GM12873 (cell line): ENCODE results near the gene UBE3C.

ENCODE experiments used
- TF ChIP-seq, protein P1 (sequence below): IDR thresholded peaks from 2 replicates; pipeline ENCODE4 v1.5.1; 2012; ENCODE audit warnings: low read depth, mild to moderate bottlenecking, moderate library complexity, low read length, control low read depth; ENCODE audit not compliant: insufficient read depth; ENCODE audit errors: missing control alignments

The UBE3C gene

DNA sequence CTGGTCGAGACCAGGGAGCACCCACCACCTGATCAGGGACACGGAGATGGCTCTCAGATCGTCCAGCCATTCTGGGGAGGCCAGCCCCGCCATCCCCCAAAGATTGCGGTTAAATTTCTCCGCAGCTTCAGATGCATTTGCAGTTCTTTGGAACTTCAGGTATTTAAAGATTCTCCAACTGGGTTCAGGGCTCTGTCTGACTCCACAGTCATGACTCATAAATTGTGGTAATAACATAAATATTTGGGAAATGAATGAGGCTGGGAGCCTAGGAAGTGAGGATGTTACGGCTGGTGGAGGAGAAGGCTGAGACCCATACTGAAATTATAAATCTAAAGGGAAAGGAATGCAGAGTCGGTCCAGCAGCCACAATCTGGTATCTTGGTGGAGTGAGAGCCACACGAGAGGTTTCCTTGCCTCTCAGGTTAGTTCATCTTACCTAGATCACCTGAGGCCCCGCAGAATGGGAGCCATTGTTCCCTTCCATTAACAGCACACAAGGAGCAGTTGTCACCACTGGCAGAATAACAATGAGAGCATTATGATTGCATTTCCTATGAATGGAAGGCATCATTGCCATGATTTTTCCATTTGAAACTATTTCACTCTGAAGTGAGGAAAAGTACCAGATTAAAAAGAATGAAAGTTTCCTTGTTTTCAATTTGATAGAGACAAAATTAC, 171.4 kb downstream of the UBE3C start:
- TF ChIP-seq, protein P1, sequence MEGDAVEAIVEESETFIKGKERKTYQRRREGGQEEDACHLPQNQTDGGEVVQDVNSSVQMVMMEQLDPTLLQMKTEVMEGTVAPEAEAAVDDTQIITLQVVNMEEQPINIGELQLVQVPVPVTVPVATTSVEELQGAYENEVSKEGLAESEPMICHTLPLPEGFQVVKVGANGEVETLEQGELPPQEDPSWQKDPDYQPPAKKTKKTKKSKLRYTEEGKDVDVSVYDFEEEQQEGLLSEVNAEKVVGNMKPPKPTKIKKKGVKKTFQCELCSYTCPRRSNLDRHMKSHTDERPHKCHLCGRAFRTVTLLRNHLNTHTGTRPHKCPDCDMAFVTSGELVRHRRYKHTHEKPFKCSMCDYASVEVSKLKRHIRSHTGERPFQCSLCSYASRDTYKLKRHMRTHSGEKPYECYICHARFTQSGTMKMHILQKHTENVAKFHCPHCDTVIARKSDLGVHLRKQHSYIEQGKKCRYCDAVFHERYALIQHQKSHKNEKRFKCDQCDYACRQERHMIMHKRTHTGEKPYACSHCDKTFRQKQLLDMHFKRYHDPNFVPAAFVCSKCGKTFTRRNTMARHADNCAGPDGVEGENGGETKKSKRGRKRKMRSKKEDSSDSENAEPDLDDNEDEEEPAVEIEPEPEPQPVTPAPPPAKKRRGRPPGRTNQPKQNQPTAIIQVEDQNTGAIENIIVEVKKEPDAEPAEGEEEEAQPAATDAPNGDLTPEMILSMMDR = no peak

DNA sequence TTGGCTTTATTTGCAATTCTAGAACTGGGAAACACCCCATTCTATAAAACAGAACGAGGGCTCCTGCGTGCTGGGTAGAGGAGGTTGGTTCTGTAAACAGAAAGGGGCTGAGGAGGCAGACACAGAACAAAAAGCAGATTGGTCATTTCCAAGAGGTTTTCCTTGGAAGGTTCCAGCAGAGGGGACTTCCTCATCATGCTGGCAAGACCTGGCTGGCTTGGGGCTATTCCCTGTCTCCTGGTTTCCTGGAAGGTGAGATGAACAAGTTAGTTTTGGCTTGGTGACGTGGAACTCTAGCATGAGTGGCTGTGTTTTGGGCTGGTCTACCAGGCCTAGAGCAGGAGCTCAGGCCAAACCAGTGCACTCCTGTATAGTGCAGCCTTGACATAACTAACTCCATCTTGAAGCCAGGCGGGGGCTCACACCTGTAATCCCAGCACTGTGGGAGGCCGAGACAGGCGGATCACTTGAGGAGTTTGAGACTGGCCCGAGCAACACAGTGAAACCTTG, 172.0 kb downstream of the UBE3C start:
- TF ChIP-seq, protein P1 = no peak

DNA sequence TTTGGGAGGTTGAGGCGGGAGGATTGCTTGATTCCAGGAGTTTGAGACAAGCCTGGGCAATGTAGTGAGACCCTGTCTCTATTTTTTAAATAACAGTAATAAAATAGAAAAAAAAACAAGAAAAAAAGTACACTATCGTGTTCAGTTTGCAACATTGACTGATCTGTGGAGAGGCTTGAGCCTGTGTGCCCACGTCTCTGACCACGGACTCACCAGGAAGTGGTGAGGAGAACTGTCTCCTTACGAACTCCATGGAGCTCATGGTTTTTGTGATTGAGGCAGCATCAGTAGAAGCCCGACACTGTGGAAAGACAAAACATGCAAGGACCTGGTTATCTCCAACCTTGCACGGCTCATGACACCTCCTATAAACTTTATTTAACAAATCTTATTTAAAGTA, 174.2 kb downstream of the UBE3C start:
- TF ChIP-seq, protein P1 = no peak

DNA sequence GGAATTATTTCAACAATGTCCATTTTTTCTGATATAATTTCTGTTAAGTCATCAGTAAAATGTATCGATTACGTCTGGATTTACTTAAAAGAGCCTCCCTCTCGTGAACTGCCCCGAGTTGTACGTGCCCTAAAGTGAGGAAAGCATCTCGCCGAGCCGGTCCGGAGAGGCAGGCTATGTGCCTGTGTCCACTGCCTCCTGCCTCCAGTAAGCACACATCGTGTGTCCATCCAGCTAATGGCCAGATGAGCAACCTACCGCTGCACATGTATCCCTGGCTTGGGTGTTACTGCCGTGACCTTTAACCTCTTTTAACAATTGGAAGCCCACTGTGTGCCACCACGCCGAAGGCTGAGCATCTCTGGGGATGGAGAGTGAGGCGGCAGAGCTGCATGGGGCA, 174.9 kb downstream of the UBE3C start:
- TF ChIP-seq, protein P1 = no peak

DNA sequence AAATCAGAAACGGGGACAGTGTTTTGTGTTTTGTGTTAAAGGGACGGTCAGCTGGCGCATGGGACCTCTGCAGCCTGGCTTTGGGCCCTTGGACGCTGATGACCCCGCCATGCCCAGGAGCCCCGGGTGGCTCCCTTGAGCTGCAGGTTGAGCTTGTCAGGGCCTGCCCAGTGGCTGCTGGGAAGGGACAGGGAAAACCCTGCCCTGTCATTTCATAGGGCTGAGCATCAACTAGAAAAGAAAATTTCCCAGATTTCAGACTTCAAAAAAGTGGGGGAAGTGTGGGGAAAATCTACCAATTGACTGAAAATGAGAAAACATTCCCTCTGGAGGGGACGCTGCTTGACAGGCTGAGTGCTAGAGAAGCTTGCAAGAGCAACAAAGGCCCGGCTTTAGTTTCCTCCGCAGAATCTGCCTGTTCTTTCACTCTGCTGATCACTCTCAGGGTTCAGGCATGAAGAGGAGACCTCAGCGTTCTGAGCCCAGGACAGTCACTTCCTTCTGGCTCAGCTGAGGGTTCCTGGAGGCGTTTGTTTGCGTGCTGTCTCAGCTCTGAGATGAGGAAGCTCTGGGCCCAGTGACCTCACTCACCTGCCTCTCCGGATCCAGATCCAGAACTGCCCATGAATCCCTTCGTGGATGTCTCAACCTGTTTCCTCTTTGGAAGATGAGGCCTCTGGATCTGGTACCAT, 179.4 kb downstream of the UBE3C start:
- TF ChIP-seq, protein P1 = no peak
